Chondrocyte (in vitro differentiated cells): ENCODE data around the gene OR6J1. TPM values are rescaled to one million over a fixed set of nuclear protein-coding genes. Genes with fewer than 3 reads are reported as not detected.
"Not testable (repeated sequence)": the region's sequence is repeated elsewhere in the genome, so short reads cannot be mapped to it uniquely, and the experiment has no call there.

Experiments used
- DNase-seq: peaks from one replicate; pipeline ENCODE4 v3.0.0; 2021; ENCODE audit warnings: mixed read lengths, low spot score
- H3K27ac Mint-ChIP-seq: one replicate; pipeline ENCODE4 v1.8.0; 2021; ENCODE audit warnings: mild to moderate bottlenecking, moderate library complexity, mixed read lengths; ENCODE audit not compliant: unreplicated experiment
- H3K27me3 Mint-ChIP-seq: 2 replicates; pipeline ENCODE4 v1.8.0; 2021; ENCODE audit warnings: low read depth, mixed read lengths
- H3K36me3 Mint-ChIP-seq: 2 replicates; pipeline ENCODE4 v1.8.0; 2021; ENCODE audit warnings: low read depth, mixed read lengths
- H3K4me1 Mint-ChIP-seq: 2 replicates; pipeline ENCODE4 v1.8.0; 2021; ENCODE audit warnings: low read depth, mild to moderate bottlenecking, mixed read lengths
- H3K4me3 Mint-ChIP-seq: one replicate; pipeline ENCODE4 v1.8.0; 2021; ENCODE audit warnings: mild to moderate bottlenecking, moderate library complexity, mixed read lengths; ENCODE audit not compliant: unreplicated experiment
- H3K9me3 Mint-ChIP-seq: 2 replicates; pipeline ENCODE4 v1.8.0; 2021; ENCODE audit warnings: low read depth, mixed read lengths
- total RNA-seq: library from RNA; stranded (reverse); gene quantifications from 3 replicates; pipeline ENCODE4 v1.2.1, GENCODE V29; 2021
- TF ChIP-seq, protein P1 (sequence below): fragments of 200-600 bp; sonication (generic); IDR thresholded peaks from 2 replicates; pipeline ENCODE4 v1.5.0; 2021; ENCODE audit warnings: antibody characterized with exemption, mild to moderate bottlenecking, moderate library complexity

Gene OR6J1
- total RNA-seq, 1 donor from 2014 or later, result not detected

DNA sequence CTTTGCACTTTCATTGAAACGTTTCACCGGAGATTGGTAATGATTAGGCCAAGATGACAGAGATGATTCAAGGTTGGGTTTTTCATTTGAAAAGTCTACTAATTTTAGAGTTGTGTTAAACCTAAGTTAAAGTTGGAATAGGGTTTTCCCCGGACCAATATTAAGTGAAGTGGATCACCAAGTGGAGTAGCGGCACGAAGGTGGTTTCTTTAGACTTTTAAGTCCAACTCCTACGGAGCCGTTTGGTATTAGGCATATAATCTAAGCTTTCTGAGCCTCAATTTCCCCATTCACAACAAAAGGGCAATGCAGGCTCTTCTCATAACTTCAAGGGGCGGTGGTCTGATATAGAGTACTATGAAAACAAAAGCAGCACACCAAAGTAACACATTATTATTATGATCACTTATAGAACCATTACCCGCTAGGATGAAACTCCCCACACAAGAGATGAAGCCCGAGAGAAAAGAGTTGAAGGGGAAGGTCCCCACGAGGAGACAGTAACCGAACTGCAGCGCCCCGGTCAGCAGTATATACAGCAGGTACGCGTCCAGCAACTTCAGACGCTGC is 55.5 kb downstream of the OR6J1 start:
- DNase-seq, result no peak
- Mint-ChIP-seq H3K4me1 (peaks cover 54% of the 10 kb centered on the region), H3K9me3 (no peaks in the 10 kb centered on the region), H3K27ac (peak overlapping the region; percentile 98), H3K27me3 (peaks cover 2% of the 10 kb centered on the region), H3K4me3 (peak overlapping the region; percentile 81), H3K36me3 (peaks cover 5% of the 10 kb centered on the region)
- TF ChIP-seq, protein P1, sequence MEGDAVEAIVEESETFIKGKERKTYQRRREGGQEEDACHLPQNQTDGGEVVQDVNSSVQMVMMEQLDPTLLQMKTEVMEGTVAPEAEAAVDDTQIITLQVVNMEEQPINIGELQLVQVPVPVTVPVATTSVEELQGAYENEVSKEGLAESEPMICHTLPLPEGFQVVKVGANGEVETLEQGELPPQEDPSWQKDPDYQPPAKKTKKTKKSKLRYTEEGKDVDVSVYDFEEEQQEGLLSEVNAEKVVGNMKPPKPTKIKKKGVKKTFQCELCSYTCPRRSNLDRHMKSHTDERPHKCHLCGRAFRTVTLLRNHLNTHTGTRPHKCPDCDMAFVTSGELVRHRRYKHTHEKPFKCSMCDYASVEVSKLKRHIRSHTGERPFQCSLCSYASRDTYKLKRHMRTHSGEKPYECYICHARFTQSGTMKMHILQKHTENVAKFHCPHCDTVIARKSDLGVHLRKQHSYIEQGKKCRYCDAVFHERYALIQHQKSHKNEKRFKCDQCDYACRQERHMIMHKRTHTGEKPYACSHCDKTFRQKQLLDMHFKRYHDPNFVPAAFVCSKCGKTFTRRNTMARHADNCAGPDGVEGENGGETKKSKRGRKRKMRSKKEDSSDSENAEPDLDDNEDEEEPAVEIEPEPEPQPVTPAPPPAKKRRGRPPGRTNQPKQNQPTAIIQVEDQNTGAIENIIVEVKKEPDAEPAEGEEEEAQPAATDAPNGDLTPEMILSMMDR, result no peak

DNA sequence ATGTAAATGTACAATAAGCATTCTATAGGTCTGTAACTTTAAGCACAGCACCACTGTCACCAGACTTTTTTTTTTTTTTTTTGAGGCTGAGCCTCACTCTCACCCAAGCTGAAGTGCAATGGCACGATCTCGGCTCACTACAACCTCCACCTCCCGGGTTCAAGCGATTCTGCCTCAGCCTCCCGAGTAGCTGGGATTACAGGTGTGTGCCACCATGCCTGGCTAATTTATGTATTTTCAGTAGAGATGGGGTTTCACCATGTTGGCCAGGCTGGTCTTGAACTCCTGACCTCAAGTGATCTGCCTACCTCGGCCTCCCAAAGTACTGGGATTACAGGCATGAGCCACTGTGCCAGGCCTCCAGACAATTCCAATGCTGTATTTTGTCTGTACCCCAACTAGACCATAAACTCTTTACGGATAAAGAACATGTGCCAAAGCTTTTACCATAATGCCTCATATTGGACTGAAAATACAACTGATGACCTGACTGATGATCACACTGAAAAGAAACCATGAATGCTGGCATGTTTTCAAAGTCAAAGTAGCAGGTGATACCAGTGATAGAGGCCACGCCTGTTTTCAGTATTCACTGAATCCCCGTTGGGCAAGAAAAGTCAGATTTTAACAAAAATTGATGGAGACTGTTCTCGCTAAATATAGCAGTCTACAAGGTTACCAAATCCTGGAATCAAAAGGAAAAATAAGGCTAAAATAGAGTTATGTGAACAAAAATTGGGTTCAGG is 56.3 kb downstream of the OR6J1 start:
- Mint-ChIP-seq H3K4me1 (peaks cover 61% of the 10 kb centered on the region), H3K27ac (peak overlapping the region; percentile 98), H3K4me3 (peak overlapping the region; percentile 81)
- DNase-seq, H3K9me3 Mint-ChIP-seq, H3K36me3 Mint-ChIP-seq, H3K27me3 Mint-ChIP-seq: not testable (repeated sequence)

DNA sequence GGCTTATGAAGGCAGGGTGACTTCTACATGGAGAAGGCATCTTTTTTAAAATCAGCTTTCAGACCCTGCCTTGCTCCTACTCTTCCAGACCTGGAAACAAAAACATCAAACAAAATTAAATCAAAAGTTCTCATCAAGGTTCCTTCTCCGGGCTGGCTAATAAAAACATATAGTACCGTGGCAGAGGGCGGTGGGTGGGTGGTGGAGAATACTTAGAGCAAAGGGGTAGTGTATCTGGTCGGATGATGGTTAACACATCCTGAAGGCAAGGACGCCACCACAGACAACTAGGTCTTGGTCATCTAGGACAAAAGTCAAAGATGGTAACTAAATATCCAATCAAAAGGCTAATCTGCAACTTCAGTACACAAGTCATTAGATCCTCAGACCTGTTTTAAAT is 56.9 kb downstream of the OR6J1 start:
- H3K9me3 Mint-ChIP-seq, result no peaks in the 10 kb centered on the region

DNA sequence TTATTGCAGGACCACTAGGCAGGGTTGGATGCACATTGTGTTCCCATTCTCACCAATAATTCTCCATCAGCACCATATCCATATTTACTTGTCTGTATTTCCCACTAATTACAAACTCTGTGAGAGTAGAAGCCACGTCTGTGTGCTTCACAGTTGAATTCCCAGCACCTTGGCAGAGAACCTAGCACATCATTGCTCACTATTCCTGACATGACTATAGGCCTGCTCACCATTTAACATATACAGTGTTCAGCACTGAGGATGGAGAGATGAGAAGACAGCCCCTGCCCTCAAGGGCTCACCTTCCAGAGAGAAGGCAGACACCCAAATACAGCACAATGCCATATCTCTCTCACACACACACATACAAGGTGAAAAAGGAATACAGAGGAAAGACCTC is 60.2 kb downstream of the OR6J1 start:
- TF ChIP-seq, protein P1, result no peak
- H3K27me3 Mint-ChIP-seq, result no peaks in the 10 kb centered on the region
- DNase-seq, result no peak
- H3K36me3 Mint-ChIP-seq, result peaks cover 8% of the 10 kb centered on the region
- peak overlapping the region; percentile 63 for H3K27ac Mint-ChIP-seq
- H3K4me1 Mint-ChIP-seq, result peaks cover 64% of the 10 kb centered on the region
- no peaks in the 10 kb centered on the region for H3K9me3 Mint-ChIP-seq
- no peak overlapping the region for H3K4me3 Mint-ChIP-seq

More for the DNA sequence above, 56.9 kb downstream of the OR6J1 start:
- TF ChIP-seq, protein P1, result no peak
- peaks cover 7% of the 10 kb centered on the region for H3K36me3 Mint-ChIP-seq
- H3K27ac Mint-ChIP-seq, result peak overlapping the region; percentile 76
- H3K4me3 Mint-ChIP-seq, result peak overlapping the region; percentile 81
- H3K27me3 Mint-ChIP-seq, result no peaks in the 10 kb centered on the region
- peaks cover 62% of the 10 kb centered on the region for H3K4me1 Mint-ChIP-seq
- no peak for DNase-seq

Other genes with a start within 250 kb of the OR6J1 start
- 248 to 266 TPM (median 253 TPM) in 3 replicates for gene DAD1, start 55.1 kb downstream of the OR6J1 start, total RNA-seq
- gene ABHD4, start 46.1 kb downstream of the OR6J1 start, total RNA-seq, result 52.1 to 89.9 TPM (median 88.0 TPM) in 3 replicates
- 75.7 to 78.1 TPM (median 77.2 TPM) in 3 replicates for gene OXA1L, start 122.3 kb upstream of the OR6J1 start, total RNA-seq
- gene SLC7A7, start 171.1 kb upstream of the OR6J1 start, total RNA-seq, result 0.46 to 1.5 TPM (median 1.5 TPM) in 3 replicates
- 71.5 to 93.2 TPM (median 74.7 TPM) in 3 replicates for gene MRPL52, start 185.5 kb upstream of the OR6J1 start, total RNA-seq
- gene MMP14, start 192.2 kb upstream of the OR6J1 start, total RNA-seq, result 486 to 1,030 TPM (median 987 TPM) in 3 replicates
- 124 to 168 TPM (median 167 TPM) in 3 replicates for gene LRP10, start 227.4 kb upstream of the OR6J1 start, total RNA-seq
- gene REM2, start 238.9 kb upstream of the OR6J1 start, total RNA-seq, result 0.10 TPM in 1 of 3 replicates, not detected in the others